Pericardium fibroblast (primary cell): Measurements from ENCODE around the gene NDUFB7. TPM values are rescaled to one million over a fixed set of nuclear protein-coding genes. Genes with fewer than 3 reads are reported as not detected.

Experiments
- total RNA-seq: library from RNA; depleted of rRNA; stranded (reverse); fragments of >200 nt; gene quantifications from 2 replicates; pipeline ENCODE4 v1.2.3, GENCODE V29; 2015

Gene NDUFB7
- 282 and 361 TPM in 2 replicates for total RNA-seq

GRCh38 chr19:14571695-14572490, at the start of gene NDUFB7:
NDUFB7 (minus strand) TSS chr19:14572066; CDS start chr19:14572000, 66 bp downstream.

GRCh38 chr19:14582894-14583340, 11.1 kb upstream of the NDUFB7 start, which contains the start of gene CLEC17A:
CLEC17A (plus strand) TSS chr19:14583084; CDS start chr19:14583161, 77 bp downstream.

GRCh38 chr19:14529254-14530004, 42.4 kb downstream of the NDUFB7 start, which contains the start of gene TECR:
TECR (plus strand) TSS chr19:14529594; CDS start chr19:14529697, 103 bp downstream.

GRCh38 chr19:14517840-14518505, 53.9 kb downstream of the NDUFB7 start, which contains the start of gene DNAJB1:
DNAJB1 (minus strand) TSS chr19:14518397; CDS start chr19:14518349, 48 bp downstream.

Other genes starting within 250 kb of the NDUFB7 start
- gene ADGRE5, start 190.6 kb downstream of the NDUFB7 start, total RNA-seq: 10.0 and 12.9 TPM in 2 replicates
- 28.9 and 55.7 TPM in 2 replicates for gene DDX39A, start 152.7 kb downstream of the NDUFB7 start, total RNA-seq
- gene PKN1, start 138.8 kb downstream of the NDUFB7 start, total RNA-seq: 97.4 and 115 TPM in 2 replicates
- gene PTGER1, start 96.7 kb downstream of the NDUFB7 start, total RNA-seq: 3.0 and 8.2 TPM in 2 replicates
- 91.2 and 144 TPM in 2 replicates for gene GIPC1, start 75.9 kb downstream of the NDUFB7 start, total RNA-seq
- gene DNAJB1, start 53.7 kb downstream of the NDUFB7 start, total RNA-seq: 90.6 and 96.5 TPM in 2 replicates
- gene TECR, start 42.5 kb downstream of the NDUFB7 start, total RNA-seq: 51.3 and 61.5 TPM in 2 replicates
- gene CLEC17A, start 11.0 kb upstream of the NDUFB7 start, total RNA-seq: not detected in 2 replicates
- not detected in 2 replicates for gene ADGRE3, start 102.8 kb upstream of the NDUFB7 start, total RNA-seq
- 10.9 and 17.6 TPM in 2 replicates for gene ZNF333, start 118.0 kb upstream of the NDUFB7 start, total RNA-seq
- 0.09 and 0.93 TPM in 2 replicates for gene ADGRE2, start 206.5 kb upstream of the NDUFB7 start, total RNA-seq